Naive thymus-derived CD8-positive, alpha-beta T cell (primary cell): Measurements from ENCODE around the gene MYO1E. TPM values are rescaled to one million over a fixed set of nuclear protein-coding genes. Genes with fewer than 3 reads are reported as not detected.

Experiments used
- ATAC-seq, 2 donors: fragments of 150-1000 bp; cut with Tn5 transposase in 1 of 2; sonication (Bioruptor Pico), chemical (Tn5 transposase) in 1 of 2; 1 replicate in 1 of 2; 2 replicates in 1 of 2; pipeline ENCODE4 v1.10.0; 2021; ENCODE audit warnings: mild to moderate bottlenecking in 2 of 2, moderate library complexity in 2 of 2
- POLR2A ChIA-PET: fragments of 350-600 bp; sonication (Branson Sonifier 250); formaldehyde crosslinking; loops from one replicate; lab custom pipeline; 2021; ENCODE audit warnings: antibody characterized with exemption; lab: Charles Lee
- DNase-seq, 10 donors: peaks; one replicate each; pipeline versions ENCODE4 v3.0.0 to v3.0.0-alpha.2; 2020 to 2022
- H3K27ac Mint-ChIP-seq, 10 donors: one replicate each; pipeline ENCODE4 v1.8.0; 2020 to 2022; ENCODE audit warnings: mild to moderate bottlenecking in 10 of 10, mixed read lengths in 10 of 10, moderate library complexity in 4 of 10, inconsistent platforms in 1 of 10
- H3K27me3 Mint-ChIP-seq, 5 donors: one replicate each; pipeline ENCODE4 v1.8.0; 2021 to 2022; ENCODE audit warnings: mixed read lengths in 5 of 5
- H3K36me3 Mint-ChIP-seq, 3 donors: one replicate each; pipeline ENCODE4 v1.8.0; 2020 to 2022; ENCODE audit warnings: mixed read lengths in 3 of 3, mild to moderate bottlenecking in 2 of 3, inconsistent platforms in 1 of 3
- H3K4me1 Mint-ChIP-seq, 4 donors: one replicate each; pipeline ENCODE4 v1.8.0; 2021 to 2022; ENCODE audit warnings: mixed read lengths in 4 of 4
- H3K4me3 Mint-ChIP-seq, 10 donors: one replicate each; pipeline ENCODE4 v1.8.0; 2020 to 2022; ENCODE audit warnings: mild to moderate bottlenecking in 10 of 10, mixed read lengths in 10 of 10, moderate library complexity in 6 of 10, inconsistent platforms in 1 of 10
- H3K9me3 Mint-ChIP-seq, 9 donors: one replicate each; pipeline ENCODE4 v1.8.0; 2020 to 2022; ENCODE audit warnings: mixed read lengths in 9 of 9, mild to moderate bottlenecking in 3 of 9, inconsistent platforms in 1 of 9, moderate library complexity in 1 of 9
- polyA plus RNA-seq, 3 donors: library from polyadenylated mRNA; unstranded; fragments of 300-500 nt; fragmentation: Illumina TruSeq; gene quantifications; one replicate each; pipeline ENCODE4 v1.2.3, GENCODE V29; 2021
- total RNA-seq, 8 experiments: library from RNA in 2 of 8; stranded (reverse) in 2 of 8; gene quantifications; one replicate each; pipeline ENCODE4 v1.2.3 and lab custom pipeline; 2021 to 2026

MYO1E gene
- total and polyA plus RNA-seq, 5 experiments from 2014 or later = 0.53 to 7.4 (median 3.4) TPM; not detected in 1

DNA sequence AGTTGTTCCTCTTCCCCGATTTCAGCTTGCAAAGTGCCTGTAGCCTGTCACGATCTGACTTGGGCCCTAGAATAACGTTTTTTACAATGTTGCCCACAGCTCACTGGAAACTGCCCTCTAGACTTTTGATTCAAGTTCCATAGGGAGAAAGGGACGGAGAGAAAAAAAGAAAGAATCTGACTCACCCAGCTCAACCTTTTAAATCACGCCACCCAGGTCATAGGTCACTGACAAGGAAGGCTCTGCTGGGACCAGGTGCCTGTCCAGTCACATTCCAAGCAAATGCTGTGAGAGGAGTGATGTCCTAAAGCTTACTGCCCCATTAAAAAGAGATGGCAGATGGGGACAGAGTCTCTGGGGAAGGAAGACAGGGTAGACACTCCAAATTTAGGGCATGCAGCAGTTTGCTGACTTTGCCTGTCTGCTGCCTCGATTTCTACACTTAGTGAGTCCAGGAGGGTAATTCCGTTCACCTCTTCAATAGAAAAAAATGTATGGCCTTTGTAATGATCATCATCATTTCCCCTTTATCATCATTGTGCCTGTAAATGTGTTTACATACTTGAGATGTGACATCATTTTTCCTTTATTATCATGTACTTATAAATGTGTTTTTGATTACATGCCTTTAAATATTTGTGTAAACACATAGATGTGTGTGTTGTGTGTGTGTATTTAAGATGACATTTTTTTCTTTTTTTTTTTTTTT, 8.4 kb upstream of the MYO1E start:
- Mint-ChIP-seq H3K27ac (peak overlapping the region in 2 of 10 donors; percentile 27 to 41), H3K27me3 (peaks cover 0 to 2% (median 0%) of the 10 kb centered on the region in 5 donors), H3K9me3 (no peaks in the 10 kb centered on the region), H3K4me3 (no peak overlapping the region), H3K4me1 (peaks cover 0 to 21% (median 4%) of the 10 kb centered on the region in 4 donors), H3K36me3 (no peaks in the 10 kb centered on the region)
- POLR2A ChIA-PET = interaction anchor here (0.7 kb wide), 1 partner anchor 604 kb away, joined by 3 read pairs; no protein-coding TSS in a partner anchor
- DNase-seq = no peak
- ATAC-seq = no peak

- Mint-ChIP-seq H3K9me3 (no peaks in the 10 kb centered on the region), H3K36me3 (no peaks in the 10 kb centered on the region), H3K27ac (no peak overlapping the region), H3K4me1 (peaks cover 0 to 15% (median 0%) of the 10 kb centered on the region in 4 donors), H3K27me3 (peaks cover 0 to 6% (median 2%) of the 10 kb centered on the region in 5 donors), H3K4me3 (no peak overlapping the region)
- POLR2A ChIA-PET = no interaction called here
- DNase-seq (no peak), ATAC-seq (no peak)
Observed at GRCh38 chr15:59379531-59379930, 6.9 kb upstream of the MYO1E start.

DNA sequence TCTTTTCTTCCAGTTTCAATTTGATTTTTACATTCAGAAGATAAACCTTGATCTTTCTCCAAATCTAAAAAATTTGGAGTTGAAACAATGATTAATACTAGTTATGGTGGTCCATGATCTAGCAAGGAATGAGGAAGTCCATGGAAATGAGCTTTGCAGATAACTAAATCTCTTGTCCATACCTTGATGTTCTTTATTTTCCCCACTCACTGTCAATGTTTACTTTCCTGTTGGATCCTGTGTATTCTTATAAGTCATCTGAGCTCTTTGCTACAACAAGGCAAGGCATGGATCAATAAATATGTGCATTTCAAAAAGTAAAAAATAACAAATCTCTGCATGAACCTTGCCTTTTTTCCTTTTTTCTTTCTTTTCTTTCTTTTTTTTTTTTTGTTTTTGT, 6.2 kb upstream of the MYO1E start:
- no peak overlapping the region for H3K4me3 Mint-ChIP-seq
- no peak overlapping the region for H3K27ac Mint-ChIP-seq
- H3K36me3 Mint-ChIP-seq = no peaks in the 10 kb centered on the region
- DNase-seq = no peak
- POLR2A ChIA-PET = interaction anchor here (0.7 kb wide), 1 partner anchor 51 kb away, joined by 3 read pairs; no protein-coding TSS in a partner anchor
- H3K9me3 Mint-ChIP-seq = no peaks in the 10 kb centered on the region
- no peak for ATAC-seq
- peaks cover 0 to 16% (median 0%) of the 10 kb centered on the region in 4 donors for H3K4me1 Mint-ChIP-seq
- peaks cover 1 to 13% (median 5%) of the 10 kb centered on the region in 5 donors for H3K27me3 Mint-ChIP-seq

- POLR2A ChIA-PET = no interaction called here
- peaks cover 4 to 22% (median 14%) of the 10 kb centered on the region in 5 donors for H3K27me3 Mint-ChIP-seq
- no peak for DNase-seq
- H3K4me1 Mint-ChIP-seq = peaks cover 2 to 22% (median 5%) of the 10 kb centered on the region in 4 donors
- H3K36me3 Mint-ChIP-seq = no peaks in the 10 kb centered on the region
- ATAC-seq = no peak
- H3K9me3 Mint-ChIP-seq = no peaks in the 10 kb centered on the region
- H3K27ac Mint-ChIP-seq = no peak overlapping the region
- no peak overlapping the region for H3K4me3 Mint-ChIP-seq
Observed at GRCh38 chr15:59377924-59378323, 5.3 kb upstream of the MYO1E start.

GRCh38 chr15:59376733-59377132, 4.1 kb upstream of the MYO1E start:
- Mint-ChIP-seq H3K27ac (peak overlapping the region in 1 of 10 donors; percentile 27), H3K36me3 (peaks cover 0 to 3% (median 0%) of the 10 kb centered on the region in 3 donors), H3K27me3 (peaks cover 8 to 29% (median 20%) of the 10 kb centered on the region in 5 donors), H3K4me1 (peaks cover 6 to 27% (median 9%) of the 10 kb centered on the region in 4 donors), H3K4me3 (no peak overlapping the region), H3K9me3 (no peaks in the 10 kb centered on the region)
- DNase-seq (no peak), ATAC-seq (no peak)
- POLR2A ChIA-PET = no interaction called here

- DNase-seq (no peak), ATAC-seq (no peak)
- H3K9me3 Mint-ChIP-seq = peaks cover 0 to 2% (median 0%) of the 10 kb centered on the region in 9 donors
- POLR2A ChIA-PET = no interaction called here
- H3K4me3 Mint-ChIP-seq = peak overlapping the region; percentile 83 to 95 (median 92)
- H3K27ac Mint-ChIP-seq = peak overlapping the region in 2 of 10 donors; percentile 67 to 70
- H3K4me1 Mint-ChIP-seq = peaks cover 8 to 51% (median 15%) of the 10 kb centered on the region in 4 donors
- H3K36me3 Mint-ChIP-seq = peaks cover 0 to 7% (median 7%) of the 10 kb centered on the region in 3 donors
- H3K27me3 Mint-ChIP-seq = peaks cover 25 to 61% (median 34%) of the 10 kb centered on the region in 5 donors
Observed at GRCh38 chr15:59373215-59373614, 544 bp upstream of the MYO1E start.

GRCh38 chr15:59371458-59372351, 966 bp downstream of the MYO1E start:
- DNase-seq = peak in 3 of 10 donors; percentile 3 to 25 (median 11)
- POLR2A ChIA-PET = no interaction called here
- Mint-ChIP-seq H3K36me3 (peaks cover 0 to 7% (median 7%) of the 10 kb centered on the region in 3 donors), H3K4me1 (peaks cover 8 to 51% (median 15%) of the 10 kb centered on the region in 4 donors), H3K27ac (peak overlapping the region in 5 of 10 donors; percentile 51 to 88 (median 73)), H3K9me3 (peaks cover 0 to 2% (median 0%) of the 10 kb centered on the region in 9 donors), H3K4me3 (peak overlapping the region; percentile 83 to 96 (median 94)), H3K27me3 (peaks cover 25 to 67% (median 38%) of the 10 kb centered on the region in 5 donors)
- peak; percentile 55 to 70 for ATAC-seq

DNA sequence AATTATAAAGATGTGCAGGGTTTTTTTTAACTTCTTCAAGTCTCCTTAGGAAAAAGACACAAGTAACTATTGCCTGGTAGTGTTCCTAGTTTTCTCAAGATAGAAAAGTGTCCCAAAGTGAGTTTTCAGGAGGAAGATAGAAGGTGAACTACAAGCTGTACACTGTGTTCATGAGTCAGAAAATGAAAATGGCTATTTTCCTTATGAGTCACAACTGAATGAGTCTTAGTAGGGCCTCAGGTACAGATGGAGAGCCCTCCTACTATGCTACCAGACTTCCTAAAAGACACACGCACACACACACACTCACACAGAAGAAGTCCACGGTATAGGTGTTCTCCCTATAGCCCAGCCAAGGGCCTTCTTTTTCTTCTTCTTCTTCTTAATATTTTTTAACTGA, 3.1 kb downstream of the MYO1E start:
- H3K4me1 Mint-ChIP-seq = peaks cover 8 to 51% (median 15%) of the 10 kb centered on the region in 4 donors
- peaks cover 0 to 7% (median 7%) of the 10 kb centered on the region in 3 donors for H3K36me3 Mint-ChIP-seq
- peak overlapping the region in 1 of 10 donors; percentile 19 for H3K27ac Mint-ChIP-seq
- POLR2A ChIA-PET = no interaction called here
- peaks cover 26 to 61% (median 36%) of the 10 kb centered on the region in 5 donors for H3K27me3 Mint-ChIP-seq
- ATAC-seq = no peak
- peaks cover 0 to 2% (median 0%) of the 10 kb centered on the region in 9 donors for H3K9me3 Mint-ChIP-seq
- no peak overlapping the region for H3K4me3 Mint-ChIP-seq
- no peak for DNase-seq

DNA sequence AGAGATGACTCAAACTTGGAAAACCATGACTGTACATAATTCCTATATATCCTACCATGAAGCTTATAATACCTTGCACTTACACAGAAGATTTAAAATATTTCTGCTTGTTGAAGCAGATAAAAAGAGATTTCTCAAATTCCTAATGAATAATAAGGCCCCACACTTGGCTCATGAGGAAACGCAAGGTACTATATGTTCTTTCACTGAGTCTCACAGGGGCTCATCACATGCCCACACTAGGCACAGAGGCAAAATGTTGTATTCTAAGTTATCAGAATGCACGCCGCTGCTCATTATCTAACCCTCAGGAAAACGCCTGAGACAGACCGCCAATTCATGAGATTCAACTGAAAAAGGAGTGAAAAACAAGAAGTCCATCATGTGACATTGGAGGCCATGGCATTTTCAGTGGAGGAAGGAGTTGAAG, 5.6 kb downstream of the MYO1E start:
- Mint-ChIP-seq H3K27ac (no peak overlapping the region), H3K4me3 (no peak overlapping the region), H3K9me3 (peaks cover 0 to 2% (median 0%) of the 10 kb centered on the region in 9 donors), H3K4me1 (peaks cover 2 to 35% (median 6%) of the 10 kb centered on the region in 4 donors), H3K27me3 (peaks cover 15 to 38% (median 19%) of the 10 kb centered on the region in 5 donors), H3K36me3 (peaks cover 0 to 7% (median 5%) of the 10 kb centered on the region in 3 donors)
- POLR2A ChIA-PET = no interaction called here
- DNase-seq (no peak), ATAC-seq (no peak)

DNA sequence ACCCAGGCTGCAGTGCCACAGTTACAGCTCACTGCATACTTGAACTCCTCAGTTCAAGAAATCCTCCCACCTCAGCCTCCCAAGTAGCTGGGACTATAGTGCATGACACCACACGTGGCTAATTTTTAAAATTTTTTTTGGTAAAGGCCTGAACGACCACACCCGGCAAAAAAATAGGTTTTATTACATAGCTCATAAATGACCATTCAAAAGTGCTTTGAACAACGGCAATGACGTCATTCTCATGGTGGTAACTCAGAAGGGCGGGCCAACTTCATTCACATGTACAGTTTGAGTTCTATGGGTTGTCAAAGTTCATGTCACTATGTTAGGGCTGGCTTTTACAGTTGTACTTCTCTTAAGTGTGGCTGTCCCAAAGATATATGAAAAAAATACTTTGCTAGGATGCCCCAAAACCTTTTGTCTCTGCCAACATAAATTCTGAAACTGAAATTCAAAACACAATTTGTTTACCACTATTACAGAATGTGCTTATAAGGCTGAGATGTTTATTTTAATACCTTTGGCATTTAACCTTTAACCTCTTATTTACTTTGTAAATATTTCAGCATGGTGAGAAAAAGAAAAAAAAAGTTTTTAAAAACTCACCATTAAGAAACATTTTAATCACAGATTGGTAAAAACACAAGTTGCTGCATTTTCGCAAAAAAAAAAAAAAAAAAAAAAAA, 6.2 kb downstream of the MYO1E start:
- H3K4me1 Mint-ChIP-seq = peaks cover 2 to 35% (median 6%) of the 10 kb centered on the region in 4 donors
- H3K9me3 Mint-ChIP-seq = peaks cover 0 to 2% (median 0%) of the 10 kb centered on the region in 9 donors
- peaks cover 0 to 7% (median 5%) of the 10 kb centered on the region in 3 donors for H3K36me3 Mint-ChIP-seq
- POLR2A ChIA-PET = no interaction called here
- DNase-seq (no peak), ATAC-seq (no peak)
- peaks cover 15 to 35% (median 19%) of the 10 kb centered on the region in 5 donors for H3K27me3 Mint-ChIP-seq
- no peak overlapping the region for H3K27ac Mint-ChIP-seq
- no peak overlapping the region for H3K4me3 Mint-ChIP-seq

DNA sequence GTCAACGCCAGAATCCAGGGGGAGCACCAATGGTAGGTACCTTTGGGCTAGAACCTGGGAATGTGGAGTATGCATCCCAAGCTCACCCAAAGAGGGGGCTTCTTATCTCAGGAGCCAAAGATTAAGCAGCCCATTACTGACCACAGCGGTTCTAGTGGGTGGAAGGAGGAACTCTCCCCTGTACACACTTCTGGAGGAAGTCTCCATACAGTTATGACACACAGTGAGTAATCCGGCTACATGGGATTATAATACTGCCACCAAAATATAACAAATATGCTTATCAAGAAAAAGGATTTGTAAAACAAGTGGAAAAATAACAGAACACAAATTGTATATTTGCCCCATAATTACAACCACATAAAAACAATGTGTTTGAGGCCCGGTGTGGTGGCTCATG, 8.4 kb downstream of the MYO1E start:
- Mint-ChIP-seq H3K27me3 (peaks cover 1 to 14% (median 6%) of the 10 kb centered on the region in 5 donors), H3K36me3 (no peaks in the 10 kb centered on the region), H3K4me3 (no peak overlapping the region), H3K9me3 (no peaks in the 10 kb centered on the region), H3K4me1 (peaks cover 0 to 14% (median 0%) of the 10 kb centered on the region in 4 donors), H3K27ac (no peak overlapping the region)
- DNase-seq (no peak), ATAC-seq (no peak)
- POLR2A ChIA-PET = no interaction called here

DNA sequence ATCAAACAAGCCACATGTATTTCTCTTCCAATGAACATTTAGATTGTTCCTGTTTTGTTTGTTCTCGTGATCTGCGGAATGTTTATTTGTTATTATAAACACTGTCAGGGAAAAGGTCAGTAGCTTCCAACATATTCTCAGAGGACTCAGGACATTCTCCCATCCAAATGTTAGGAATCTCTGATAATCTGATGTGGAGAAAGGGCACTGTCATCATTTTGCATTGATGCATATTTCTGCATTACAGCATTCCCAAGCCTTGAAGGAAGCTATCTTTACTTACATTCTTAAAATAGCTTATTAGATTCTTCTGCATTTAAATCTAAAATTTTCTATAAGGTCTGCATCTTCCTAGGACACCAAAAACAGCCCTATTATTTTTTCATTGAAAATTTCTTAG, 10.3 kb downstream of the MYO1E start:
- Mint-ChIP-seq H3K9me3 (no peaks in the 10 kb centered on the region), H3K27ac (no peak overlapping the region), H3K36me3 (no peaks in the 10 kb centered on the region), H3K4me3 (no peak overlapping the region), H3K27me3 (peaks cover 0 to 9% (median 1%) of the 10 kb centered on the region in 5 donors), H3K4me1 (peaks cover 0 to 13% (median 0%) of the 10 kb centered on the region in 4 donors)
- DNase-seq (no peak), ATAC-seq (no peak)
- POLR2A ChIA-PET = no interaction called here
